MM.1S (cell line): ENCODE results near the gene IST1.

Source experiments
- DNase-seq: peaks from one replicate; pipeline ENCODE4 v3.0.0-alpha.2; 2015
- H2AFZ ChIP-seq: fragments of 300-600 bp; sonication (generic); 2 replicates; pipeline ENCODE4 v1.6.0; 2016; ENCODE audit warnings: antibody characterized with exemption, low read length
- H3F3A ChIP-seq: fragments of 300-600 bp; sonication (generic); 2 replicates; pipeline ENCODE4 v1.6.1; 2016; ENCODE audit warnings: mild to moderate bottlenecking, antibody characterized with exemption, low read length, moderate library complexity, mixed read lengths; ENCODE audit not compliant: insufficient read depth
- H3K27ac ChIP-seq: fragments of 300-600 bp; sonication (generic); 2 replicates; pipeline ENCODE4 v1.5.1; 2016; ENCODE audit warnings: mild to moderate bottlenecking, low read length
- H3K27me3 ChIP-seq: fragments of 300-600 bp; sonication (generic); replicated peaks from 2 replicates; pipeline ENCODE4 v1.6.0; 2016; ENCODE audit warnings: low read length; ENCODE audit not compliant: insufficient read depth
- H3K36me3 ChIP-seq: fragments of 300-600 bp; sonication (generic); replicated peaks from 2 replicates; pipeline ENCODE4 v1.6.1; 2016; ENCODE audit warnings: mild to moderate bottlenecking, low read length, mixed read lengths; ENCODE audit not compliant: insufficient read depth
- H3K4me1 ChIP-seq: fragments of 300-600 bp; sonication (generic); 2 replicates; pipeline ENCODE4 v1.6.1; 2016; ENCODE audit warnings: low read length, mixed read lengths
- H3K4me2 ChIP-seq: fragments of 300-600 bp; sonication (generic); 2 replicates; pipeline ENCODE4 v1.6.0; 2016; ENCODE audit warnings: low read depth, low read length
- H3K4me3 ChIP-seq: fragments of 300-600 bp; sonication (generic); 2 replicates; pipeline ENCODE4 v1.5.1; 2016; ENCODE audit warnings: low read length, mixed read lengths
- H3K79me2 ChIP-seq: fragments of 300-600 bp; sonication (generic); 2 replicates; pipeline ENCODE4 v1.6.1; 2016; ENCODE audit warnings: mixed run types, low read length, mixed read lengths
- H3K9ac ChIP-seq: fragments of 300-600 bp; sonication (generic); 2 replicates; pipeline ENCODE4 v1.6.1; 2016; ENCODE audit warnings: low read length, mixed read lengths
- H3K9me2 ChIP-seq: fragments of 300-600 bp; sonication (generic); replicated peaks from 2 replicates; pipeline ENCODE4 v1.6.1; 2016; ENCODE audit warnings: mild to moderate bottlenecking, low read length, mixed read lengths; ENCODE audit not compliant: insufficient read depth
- H3K9me3 ChIP-seq: fragments of 300-600 bp; sonication (generic); replicated peaks from 2 replicates; pipeline ENCODE4 v1.6.1; 2016; ENCODE audit warnings: mild to moderate bottlenecking, low read length, mixed read lengths; ENCODE audit not compliant: insufficient read depth
- H4K20me1 ChIP-seq: fragments of 300-600 bp; sonication (generic); 2 replicates; pipeline ENCODE4 v1.6.1; 2016; ENCODE audit warnings: mild to moderate bottlenecking, low read length, moderate library complexity, mixed read lengths; ENCODE audit not compliant: insufficient read depth
- CTCF ChIP-seq: fragments of 300-600 bp; sonication (generic); IDR thresholded peaks from 2 replicates; pipeline ENCODE4 v1.5.1; 2016; ENCODE audit warnings: antibody characterized with exemption, low read length, mixed read lengths
- EZH2 ChIP-seq: fragments of 300-600 bp; sonication (generic); optimal IDR thresholded peaks from 2 replicates; pipeline ENCODE3; 2017; ENCODE audit warnings: low read depth, mild to moderate bottlenecking, antibody characterized with exemption, low read length, mixed read lengths
- EZH2phosphoT487 ChIP-seq: fragments of 300-600 bp; sonication (generic); IDR thresholded peaks from 2 replicates; pipeline ENCODE4 v1.6.1; 2018; ENCODE audit warnings: antibody characterized with exemption, low read length

Gene IST1

GRCh38 chr16:71854369-71854948 lies 40.9 kb upstream of the IST1 start:
- Histone ChIP-seq H3K36me3 (no peaks in the 10 kb centered on the region), H3K9ac (no peak overlapping the region), H3K4me2 (peak overlapping the region; percentile 79), H3K27ac (peak overlapping the region; percentile 92; the same call in 1 of the 2 replicates), H3K9me2 (no peaks in the 10 kb centered on the region), H4K20me1 (no peaks in the 10 kb centered on the region), H3F3A (peaks cover 22% of the 10 kb centered on the region), H3K9me3 (no peaks in the 10 kb centered on the region), H2AFZ (no peak overlapping the region), H3K79me2 (peaks cover 80% of the 10 kb centered on the region), H3K4me3 (no peak overlapping the region), H3K27me3 (no peaks in the 10 kb centered on the region), H3K4me1 (peaks cover 37% of the 10 kb centered on the region)
- no peak for TF ChIP-seq EZH2
- TF ChIP-seq EZH2phosphoT487, result no peak
- no peak for TF ChIP-seq CTCF
- no peak for DNase-seq

GRCh38 chr16:71855937-71856662 lies 39.2 kb upstream of the IST1 start:
- peaks cover 37% of the 10 kb centered on the region for H3K4me1 ChIP-seq
- DNase-seq, result no peak
- peaks cover 63% of the 10 kb centered on the region for H3K79me2 ChIP-seq
- H3K4me3 ChIP-seq, result no peak overlapping the region
- no peaks in the 10 kb centered on the region for H3K36me3 ChIP-seq
- H3K9me3 ChIP-seq, result no peaks in the 10 kb centered on the region
- TF ChIP-seq CTCF (no peak), EZH2 (no peak), EZH2phosphoT487 (no peak)
- H2AFZ ChIP-seq, result no peak overlapping the region
- peaks cover 22% of the 10 kb centered on the region for H3F3A ChIP-seq
- no peak overlapping the region for H3K9ac ChIP-seq
- no peaks in the 10 kb centered on the region for H3K27me3 ChIP-seq
- no peak overlapping the region for H3K27ac ChIP-seq
- no peaks in the 10 kb centered on the region for H4K20me1 ChIP-seq
- no peak overlapping the region for H3K4me2 ChIP-seq
- no peaks in the 10 kb centered on the region for H3K9me2 ChIP-seq

GRCh38 chr16:71859762-71860521 lies 35.4 kb upstream of the IST1 start:
- H3K27ac ChIP-seq, result no peak overlapping the region
- no peaks in the 10 kb centered on the region for H3K27me3 ChIP-seq
- H3K9ac ChIP-seq, result no peak overlapping the region
- no peaks in the 10 kb centered on the region for H4K20me1 ChIP-seq
- peaks cover 28% of the 10 kb centered on the region for H3K79me2 ChIP-seq
- no peaks in the 10 kb centered on the region for H3F3A ChIP-seq
- H3K9me2 ChIP-seq, result no peaks in the 10 kb centered on the region
- H3K9me3 ChIP-seq, result no peaks in the 10 kb centered on the region
- H3K4me2 ChIP-seq, result no peak overlapping the region
- H3K36me3 ChIP-seq, result 0 out of 2 replicates have a peak, but pooled peaks cover 4% of the 10 kb centered on the region
- no peak overlapping the region for H3K4me3 ChIP-seq
- H2AFZ ChIP-seq, result no peak overlapping the region
- peaks cover 3% of the 10 kb centered on the region for H3K4me1 ChIP-seq
- no peak for DNase-seq
- no peak for TF ChIP-seq EZH2
